GM21619 (cell line): ENCODE data around the gene FMN1.

Experiments
- ATAC-seq: cut with Tn5 transposase; IDR thresholded peaks from one replicate; pipeline ENCODE4 v1.9.1; 2021; ENCODE audit not compliant: unreplicated experiment

FMN1 gene

GRCh38 chr15:32736701-32737061, 457.8 kb downstream of the FMN1 start:
- no peak for ATAC-seq

GRCh38 chr15:32735989-32736700, 458.4 kb downstream of the FMN1 start:
- no peak for ATAC-seq

- ATAC-seq: no peak
Measured at GRCh38 chr15:32733281-32733680, 461.2 kb downstream of the FMN1 start.

- no peak for ATAC-seq
Measured at GRCh38 chr15:32732574-32733157, 461.8 kb downstream of the FMN1 start.

DNA sequence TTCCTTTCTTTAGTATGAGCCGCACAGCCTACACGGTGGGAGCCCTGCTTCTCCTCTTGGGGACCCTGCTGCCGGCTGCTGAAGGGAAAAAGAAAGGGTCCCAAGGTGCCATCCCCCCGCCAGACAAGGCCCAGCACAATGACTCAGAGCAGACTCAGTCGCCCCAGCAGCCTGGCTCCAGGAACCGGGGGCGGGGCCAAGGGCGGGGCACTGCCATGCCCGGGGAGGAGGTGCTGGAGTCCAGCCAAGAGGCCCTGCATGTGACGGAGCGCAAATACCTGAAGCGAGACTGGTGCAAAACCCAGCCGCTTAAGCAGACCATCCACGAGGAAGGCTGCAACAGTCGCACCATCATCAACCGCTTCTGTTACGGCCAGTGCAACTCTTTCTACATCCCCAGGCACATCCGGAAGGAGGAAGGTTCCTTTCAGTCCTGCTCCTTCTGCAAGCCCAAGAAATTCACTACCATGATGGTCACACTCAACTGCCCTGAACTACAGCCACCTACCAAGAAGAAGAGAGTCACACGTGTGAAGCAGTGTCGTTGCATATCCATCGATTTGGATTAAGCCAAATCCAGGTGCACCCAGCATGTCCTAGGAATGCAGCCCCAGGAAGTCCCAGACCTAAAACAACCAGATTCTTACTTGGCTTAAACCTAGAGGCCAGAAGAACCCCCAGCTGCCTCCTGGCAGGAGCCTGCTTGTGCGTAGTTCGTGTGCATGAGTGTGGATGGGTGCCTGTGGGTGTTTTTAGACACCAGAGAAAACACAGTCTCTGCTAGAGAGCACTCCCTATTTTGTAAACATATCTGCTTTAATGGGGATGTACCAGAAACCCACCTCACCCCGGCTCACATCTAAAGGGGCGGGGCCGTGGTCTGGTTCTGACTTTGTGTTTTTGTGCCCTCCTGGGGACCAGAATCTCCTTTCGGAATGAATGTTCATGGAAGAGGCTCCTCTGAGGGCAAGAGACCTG, 463.5 kb downstream of the FMN1 start:
- no peak for ATAC-seq

GRCh38 chr15:32729700-32730395, 464.7 kb downstream of the FMN1 start:
- ATAC-seq: no peak

GRCh38 chr15:32723171-32723948, 471.2 kb downstream of the FMN1 start:
- peak; percentile 95 for ATAC-seq

DNA sequence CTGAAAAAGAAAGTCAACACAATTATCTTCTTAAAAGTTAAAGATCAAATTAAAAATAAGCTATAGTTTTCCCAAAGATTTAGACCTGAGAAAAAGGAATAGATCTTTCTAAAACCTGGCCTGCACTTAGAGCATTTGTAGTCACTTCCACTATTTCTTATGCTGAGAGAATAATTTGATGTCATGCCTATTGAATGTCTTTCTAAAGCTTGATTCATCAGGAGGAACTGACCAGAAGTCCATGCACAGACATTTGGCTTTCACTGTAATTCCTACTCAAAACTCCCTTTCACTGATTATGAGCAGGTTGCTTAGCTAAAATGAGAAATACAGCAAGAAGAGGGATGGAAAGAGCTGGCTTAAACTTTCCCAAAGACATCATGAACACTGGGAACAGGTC, 472.4 kb downstream of the FMN1 start:
- no peak for ATAC-seq

DNA sequence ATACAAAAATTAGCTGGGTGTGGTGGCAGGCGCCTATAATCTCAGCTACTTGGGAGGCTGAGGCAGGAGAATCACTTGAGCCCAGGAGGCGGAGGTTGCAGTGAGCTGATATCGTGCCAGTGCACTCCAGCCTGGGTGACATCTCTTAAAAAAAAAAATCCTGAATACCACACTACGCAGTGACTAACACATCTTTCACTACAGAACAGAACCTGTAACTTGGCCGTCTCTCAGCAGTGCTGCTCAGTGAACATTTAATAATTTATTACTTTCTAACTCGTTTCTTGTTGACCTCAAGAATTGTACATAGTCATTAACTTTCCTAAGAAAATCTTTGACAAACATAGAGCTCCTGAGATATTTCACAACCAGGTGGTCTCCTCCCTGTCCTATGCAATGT, 472.9 kb downstream of the FMN1 start:
- no peak for ATAC-seq

- no peak for ATAC-seq
Measured at GRCh38 chr15:32718821-32719716, 475.4 kb downstream of the FMN1 start.

- ATAC-seq: no peak
Measured at GRCh38 chr15:32718227-32718820, 476.2 kb downstream of the FMN1 start.

DNA sequence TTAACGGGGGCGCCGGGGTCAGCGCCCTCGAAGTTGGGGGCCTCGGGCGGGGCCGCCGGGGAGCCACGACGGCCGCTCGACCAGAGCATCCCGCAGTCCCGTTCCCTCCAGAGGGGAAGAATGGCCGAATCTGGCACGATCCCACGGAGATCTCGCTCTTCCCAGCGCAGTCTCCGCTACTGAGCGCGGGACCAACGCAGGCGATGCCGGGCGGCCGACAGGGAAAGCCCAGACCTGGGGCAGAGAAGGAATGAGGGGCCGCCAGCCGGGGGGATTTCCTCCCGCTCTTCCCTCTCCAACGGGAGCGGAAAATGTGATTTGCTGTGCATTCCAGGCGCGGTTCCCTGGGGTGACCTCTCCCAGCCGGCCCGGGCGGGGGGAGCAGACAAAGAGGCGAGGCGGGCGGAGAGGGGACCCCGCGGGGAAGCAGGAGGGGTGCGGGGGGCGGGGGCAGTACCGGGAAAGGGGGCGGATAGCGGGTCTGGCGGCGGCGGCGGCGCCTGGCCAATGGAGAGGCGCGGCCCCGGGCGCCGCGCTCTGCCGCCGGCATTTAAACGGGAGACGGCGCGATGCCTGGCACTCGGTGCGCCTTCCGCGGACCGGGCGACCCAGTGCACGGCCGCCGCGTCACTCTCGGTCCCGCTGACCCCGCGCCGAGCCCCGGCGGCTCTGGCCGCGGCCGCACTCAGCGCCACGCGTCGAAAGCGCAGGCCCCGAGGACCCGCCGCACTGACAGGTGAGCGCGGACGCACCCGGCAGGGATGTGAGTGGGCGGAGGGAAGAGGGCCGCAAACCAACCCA, 476.9 kb downstream of the FMN1 start, which contains the start of gene GREM1:
Gene GREM1 (plus strand): TSS at position 579 of the 801 bp plus-strand sequence. CDS start 12,687 bp downstream, outside the sequence.
- ATAC-seq: no peak

DNA sequence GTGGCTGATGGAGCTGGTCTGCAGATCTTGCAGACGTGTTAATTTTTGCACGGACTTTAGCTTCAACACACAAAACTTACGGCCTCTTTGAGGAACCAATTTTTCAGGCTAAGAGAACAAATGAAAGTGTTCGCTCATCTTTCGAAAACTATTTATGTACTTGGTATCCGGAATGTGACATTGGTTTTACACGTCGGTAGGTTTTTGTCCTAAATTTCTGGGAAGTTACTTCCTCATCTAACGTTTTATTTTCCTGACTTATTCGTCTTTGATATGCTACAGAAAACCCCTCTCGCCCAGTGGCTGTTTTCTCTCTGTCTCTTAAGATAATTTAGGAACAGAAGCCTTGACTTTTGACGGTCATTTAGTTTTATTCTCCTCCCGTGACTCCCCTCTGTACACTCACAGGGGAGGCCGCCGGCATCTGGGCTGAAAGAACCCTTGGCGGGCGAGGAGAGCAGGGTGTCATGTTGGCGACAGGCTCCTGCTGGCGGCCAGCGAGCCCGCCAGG, 477.5 kb downstream of the FMN1 start:
- no peak for ATAC-seq

DNA sequence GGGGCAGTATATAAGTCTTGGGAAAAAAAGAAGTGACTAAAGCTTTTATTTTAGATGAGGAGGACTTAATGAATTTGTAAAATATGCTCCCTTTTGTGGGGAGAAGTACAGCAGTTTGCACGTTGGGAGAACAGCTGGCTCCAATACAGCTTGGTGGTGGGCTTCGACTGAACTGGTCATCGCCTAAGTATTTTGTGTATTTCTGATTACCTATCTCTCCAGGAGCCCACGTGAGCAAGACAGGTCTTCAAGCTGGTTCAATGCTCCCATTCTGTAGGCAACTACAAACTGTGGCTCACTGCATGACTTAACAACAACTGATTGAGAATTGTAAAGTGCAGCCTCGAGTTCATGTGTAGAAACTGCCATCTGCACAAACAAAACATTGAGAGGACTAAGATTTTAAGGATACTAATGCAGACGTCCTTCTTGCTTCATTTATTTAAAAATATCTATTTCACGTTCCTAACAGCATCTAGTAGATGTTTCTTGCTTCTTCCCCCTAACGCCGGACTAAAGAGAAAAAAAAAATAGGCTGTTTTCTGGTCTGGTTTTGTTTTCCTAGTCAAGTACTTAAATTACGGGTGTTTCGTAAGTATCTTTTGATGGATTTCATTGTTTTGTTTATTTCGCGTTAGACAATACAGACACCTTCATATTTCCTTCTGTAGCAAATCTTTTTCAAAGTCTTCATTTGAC, 478.1 kb downstream of the FMN1 start:
- no peak for ATAC-seq
